K562 (cell line): ENCODE data around the gene DELE1. TPM values are rescaled to one million over a fixed set of nuclear protein-coding genes. Genes with fewer than 3 reads are reported as not detected.

Experiments used
- ARNT ChIP-seq, 2 experiments: fragments of 450-650 bp; IDR thresholded peaks; 2 replicates each; pipeline ENCODE4 v1.6.1; 2016; ENCODE audit warnings: mild to moderate bottlenecking in 1 of 2
- C11orf30 ChIP-seq: fragments of 450-650 bp; IDR thresholded peaks from 2 replicates; pipeline ENCODE4 v1.6.1; 2016; ENCODE audit warnings: low read depth, mild to moderate bottlenecking
- DNMT1 ChIP-seq: fragments of 450-650 bp; IDR thresholded peaks from 2 replicates; pipeline ENCODE4 v1.6.1; 2016; ENCODE audit warnings: antibody characterized with exemption, mild to moderate bottlenecking
- GATAD2A ChIP-seq: fragments of 450-650 bp; IDR thresholded peaks from 2 replicates; pipeline ENCODE4 v1.6.1; 2017
- GTF2F1 ChIP-seq: IDR thresholded peaks from 2 replicates; pipeline ENCODE4 v1.6.1; 2011; ENCODE audit warnings: low read depth, low read length, improper control_type of control experiment
- HMG20B ChIP-seq: fragments of 250-450 bp; sonication (Bioruptor Pico); IDR thresholded peaks from 2 replicates; pipeline ENCODE4 v1.5.0; 2021; ENCODE audit warnings: mild to moderate bottlenecking
- KDM1A ChIP-seq, 2 experiments: fragments of 450-650 bp; IDR thresholded peaks; 2 replicates each; pipeline ENCODE4 v1.6.1; 2016; ENCODE audit warnings: mild to moderate bottlenecking in 2 of 2
- KDM5B ChIP-seq: fragments of 200-600 bp; sonication (generic); IDR thresholded peaks from 2 replicates; pipeline ENCODE4 v1.6.1; 2012; ENCODE audit warnings: low read depth, mild to moderate bottlenecking, moderate library complexity, low read length, control low read depth, inconsistent platforms; ENCODE audit not compliant: insufficient replicate concordance
- KLF13 ChIP-seq: fragments of 450-650 bp; IDR thresholded peaks from 2 replicates; pipeline ENCODE4 v1.6.1; 2016; ENCODE audit warnings: missing genetic modification characterization, low read depth, mild to moderate bottlenecking, missing compliant biosample characterization, moderate library complexity, borderline replicate concordance
- RBFOX2 ChIP-seq: fragments of 200-400 bp; formaldehyde crosslinking; IDR thresholded peaks from 2 replicates; pipeline ENCODE4 v1.6.1; 2017; ENCODE audit warnings: low read depth, mild to moderate bottlenecking, low read length, moderate library complexity
- TAF9B ChIP-seq: fragments of 450-650 bp; IDR thresholded peaks from 2 replicates; pipeline ENCODE4 v1.6.1; 2018; ENCODE audit warnings: mild to moderate bottlenecking; ENCODE audit not compliant: partially characterized antibody
- TFAM ChIP-seq: fragments of 250-450 bp; sonication (Bioruptor Pico); conservative IDR thresholded peaks from 2 replicates; pipeline ENCODE4 v1.5.0; 2021; ENCODE audit warnings: mild to moderate bottlenecking, moderate library complexity
- ZC3H11A ChIP-seq: IDR thresholded peaks from 2 replicates; pipeline ENCODE4 v1.6.1; 2012; ENCODE audit warnings: low read depth, low read length, improper control_type of control experiment
- polyA plus RNA-seq, 8 experiments: library from polyadenylated mRNA; depleted of rRNA in 4 of 8; stranded (reverse) in 5 of 8; unstranded in 3 of 8; fragments of >200 nt; fragmentation: Nextera tagmentation in 2 of 8; fragmentation: Illumina TruSeq in 1 of 8; extraction: Ambion mirVana in 2 of 8; extraction: Trizol in 1 of 8; gene quantifications; 2 replicates each; pipeline versions ENCODE4 v1.2.1 to v1.2.3, GENCODE V29; 2011 to 2014; ENCODE audit warnings: inconsistent platforms in 1 of 8, missing spikeins in 1 of 8
- total RNA-seq, 7 experiments: library from RNA; depleted of rRNA in 6 of 7; stranded (reverse); fragments of >200 nt in 6 of 7; fragmentation: Illumina TruSeq in 2 of 7; extraction: Trizol in 2 of 7; gene quantifications; 2 replicates each; pipeline versions ENCODE4 v1.2.1 to v1.2.3, GENCODE V29; 2011 to 2021; ENCODE audit warnings: low replicate concordance in 1 of 7
- TF ChIP-seq, protein P1 (sequence below): sonication (generic); formaldehyde crosslinking; IDR thresholded peaks from 2 replicates; pipeline ENCODE4 v1.8.0; 2022; ENCODE audit warnings: mild to moderate bottlenecking, missing genetic modification reagents
- TF ChIP-seq, protein P2 (sequence below): fragments of 450-650 bp; conservative IDR thresholded peaks from 2 replicates; pipeline ENCODE4 v1.6.1; 2016; ENCODE audit warnings: missing genetic modification characterization, low read depth, mild to moderate bottlenecking, missing compliant biosample characterization, moderate library complexity
- TF ChIP-seq, protein P3 (sequence below): fragments of 250-450 bp; sonication (Bioruptor Pico); IDR thresholded peaks from 2 replicates; pipeline ENCODE4 v1.4.0; 2020; ENCODE audit warnings: mild to moderate bottlenecking, moderate library complexity, borderline replicate concordance
- TF ChIP-seq, protein P4 (sequence below): fragments of 250-450 bp; sonication (Bioruptor Pico); IDR thresholded peaks from 2 replicates; pipeline ENCODE4 v1.4.0; 2020
- TF ChIP-seq, protein P5 (sequence below): fragments of 450-650 bp; IDR thresholded peaks from 2 replicates; pipeline ENCODE4 v1.7.1; 2018; ENCODE audit warnings: mild to moderate bottlenecking, low read depth; ENCODE audit not compliant: partially characterized antibody

DELE1 gene
- total and polyA plus RNA-seq, 9 of the 15 experiments (the other 6 are each of a cell fraction or from before 2014, with no cell fraction given) = 16.6 to 74.4 (median 49.8) TPM

DNA sequence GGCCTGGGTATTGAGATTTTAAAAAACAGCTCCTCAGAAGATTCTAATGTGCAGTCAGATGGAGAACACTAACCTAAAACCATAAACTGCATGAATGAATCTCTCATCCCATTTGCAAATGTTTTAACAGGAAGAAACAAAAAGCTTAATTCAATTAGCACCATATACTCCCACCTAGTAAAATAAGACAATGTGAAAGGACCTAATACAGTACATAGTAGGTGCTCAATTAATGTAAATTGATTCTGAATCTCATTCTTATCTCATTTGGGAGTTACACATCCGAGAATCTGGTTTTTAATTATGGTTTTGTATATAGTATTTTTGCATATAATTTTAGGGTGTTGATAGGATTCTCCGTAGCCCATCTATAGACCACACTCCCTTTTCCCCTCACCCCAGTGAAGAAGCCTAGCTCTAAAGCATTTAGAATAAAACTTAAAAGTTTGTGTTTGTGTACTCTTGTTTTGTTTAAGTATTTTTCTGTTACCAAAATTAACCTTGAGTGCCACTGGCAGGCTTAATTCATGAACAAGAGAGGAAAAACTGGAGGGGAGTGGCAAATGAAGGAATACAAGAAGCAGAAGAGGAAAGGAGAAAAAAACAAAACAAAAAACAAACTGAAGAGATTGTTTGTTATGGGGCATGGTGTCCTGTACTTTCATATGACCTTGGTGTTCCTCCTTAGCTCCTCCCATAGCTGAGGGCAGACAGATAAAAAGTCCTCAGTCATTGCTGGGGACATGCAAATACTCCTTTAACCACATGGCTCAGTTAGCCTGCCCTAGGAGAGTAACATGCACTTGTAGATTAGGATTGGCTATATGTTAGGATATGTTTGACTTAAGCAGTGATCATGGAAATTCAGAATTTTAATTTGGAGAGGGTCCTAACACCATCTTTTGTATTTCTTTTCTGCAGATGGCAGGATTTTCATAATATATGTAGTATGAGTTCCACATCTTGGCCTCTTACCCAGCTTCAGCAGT is 46.4 kb downstream of the DELE1 start (continued):
- peak; percentile 44; the same call in 1 of the 2 replicates for TF ChIP-seq GTF2F1
- TF ChIP-seq, protein P1, sequence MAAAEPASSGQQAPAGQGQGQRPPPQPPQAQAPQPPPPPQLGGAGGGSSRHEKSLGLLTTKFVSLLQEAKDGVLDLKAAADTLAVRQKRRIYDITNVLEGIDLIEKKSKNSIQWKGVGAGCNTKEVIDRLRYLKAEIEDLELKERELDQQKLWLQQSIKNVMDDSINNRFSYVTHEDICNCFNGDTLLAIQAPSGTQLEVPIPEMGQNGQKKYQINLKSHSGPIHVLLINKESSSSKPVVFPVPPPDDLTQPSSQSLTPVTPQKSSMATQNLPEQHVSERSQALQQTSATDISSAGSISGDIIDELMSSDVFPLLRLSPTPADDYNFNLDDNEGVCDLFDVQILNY (CRISPR knock-in tag) = no peak
- no peak for TF ChIP-seq HMG20B (CRISPR knock-in tag)
- TF ChIP-seq ARNT (IDR thresholded peaks at IDR 0.05) = peak in 1 of 2 experiments; percentile 62; a peak in 1 of 4 replicates
- 0 out of 4 replicates have a peak, but pooled peaks of 1 of the 2 experiments have one; percentile 12 for TF ChIP-seq KDM1A (IDR thresholded peaks at IDR 0.05)
- TF ChIP-seq TAF9B = peak; percentile 27
- TF ChIP-seq GATAD2A = no peak
- TF ChIP-seq DNMT1 = 0 out of 2 replicates have a peak, but pooled peaks have one; percentile 17
- peak; percentile 46 for TF ChIP-seq KDM5B
- TF ChIP-seq, protein P2, sequence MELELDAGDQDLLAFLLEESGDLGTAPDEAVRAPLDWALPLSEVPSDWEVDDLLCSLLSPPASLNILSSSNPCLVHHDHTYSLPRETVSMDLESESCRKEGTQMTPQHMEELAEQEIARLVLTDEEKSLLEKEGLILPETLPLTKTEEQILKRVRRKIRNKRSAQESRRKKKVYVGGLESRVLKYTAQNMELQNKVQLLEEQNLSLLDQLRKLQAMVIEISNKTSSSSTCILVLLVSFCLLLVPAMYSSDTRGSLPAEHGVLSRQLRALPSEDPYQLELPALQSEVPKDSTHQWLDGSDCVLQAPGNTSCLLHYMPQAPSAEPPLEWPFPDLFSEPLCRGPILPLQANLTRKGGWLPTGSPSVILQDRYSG (tag) = peak; percentile 49; the same call in 1 of the 2 replicates
- no peak for TF ChIP-seq ZC3H11A
- TF ChIP-seq, protein P3, sequence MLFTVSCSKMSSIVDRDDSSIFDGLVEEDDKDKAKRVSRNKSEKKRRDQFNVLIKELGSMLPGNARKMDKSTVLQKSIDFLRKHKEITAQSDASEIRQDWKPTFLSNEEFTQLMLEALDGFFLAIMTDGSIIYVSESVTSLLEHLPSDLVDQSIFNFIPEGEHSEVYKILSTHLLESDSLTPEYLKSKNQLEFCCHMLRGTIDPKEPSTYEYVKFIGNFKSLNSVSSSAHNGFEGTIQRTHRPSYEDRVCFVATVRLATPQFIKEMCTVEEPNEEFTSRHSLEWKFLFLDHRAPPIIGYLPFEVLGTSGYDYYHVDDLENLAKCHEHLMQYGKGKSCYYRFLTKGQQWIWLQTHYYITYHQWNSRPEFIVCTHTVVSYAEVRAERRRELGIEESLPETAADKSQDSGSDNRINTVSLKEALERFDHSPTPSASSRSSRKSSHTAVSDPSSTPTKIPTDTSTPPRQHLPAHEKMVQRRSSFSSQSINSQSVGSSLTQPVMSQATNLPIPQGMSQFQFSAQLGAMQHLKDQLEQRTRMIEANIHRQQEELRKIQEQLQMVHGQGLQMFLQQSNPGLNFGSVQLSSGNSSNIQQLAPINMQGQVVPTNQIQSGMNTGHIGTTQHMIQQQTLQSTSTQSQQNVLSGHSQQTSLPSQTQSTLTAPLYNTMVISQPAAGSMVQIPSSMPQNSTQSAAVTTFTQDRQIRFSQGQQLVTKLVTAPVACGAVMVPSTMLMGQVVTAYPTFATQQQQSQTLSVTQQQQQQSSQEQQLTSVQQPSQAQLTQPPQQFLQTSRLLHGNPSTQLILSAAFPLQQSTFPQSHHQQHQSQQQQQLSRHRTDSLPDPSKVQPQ (CRISPR knock-in tag) = no peak
- TF ChIP-seq, protein P4, sequence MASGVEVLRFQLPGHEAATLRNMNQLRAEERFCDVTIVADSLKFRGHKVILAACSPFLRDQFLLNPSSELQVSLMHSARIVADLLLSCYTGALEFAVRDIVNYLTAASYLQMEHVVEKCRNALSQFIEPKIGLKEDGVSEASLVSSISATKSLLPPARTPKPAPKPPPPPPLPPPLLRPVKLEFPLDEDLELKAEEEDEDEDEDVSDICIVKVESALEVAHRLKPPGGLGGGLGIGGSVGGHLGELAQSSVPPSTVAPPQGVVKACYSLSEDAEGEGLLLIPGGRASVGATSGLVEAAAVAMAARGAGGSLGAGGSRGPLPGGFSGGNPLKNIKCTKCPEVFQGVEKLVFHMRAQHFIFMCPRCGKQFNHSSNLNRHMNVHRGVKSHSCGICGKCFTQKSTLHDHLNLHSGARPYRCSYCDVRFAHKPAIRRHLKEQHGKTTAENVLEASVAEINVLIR = no peak
- TF ChIP-seq RBFOX2 = no peak
- TF ChIP-seq TFAM (CRISPR knock-in tag) = no peak
- no peak for TF ChIP-seq KLF13 (tag)
- TF ChIP-seq C11orf30 = peak; percentile 75
- TF ChIP-seq, protein P5, sequence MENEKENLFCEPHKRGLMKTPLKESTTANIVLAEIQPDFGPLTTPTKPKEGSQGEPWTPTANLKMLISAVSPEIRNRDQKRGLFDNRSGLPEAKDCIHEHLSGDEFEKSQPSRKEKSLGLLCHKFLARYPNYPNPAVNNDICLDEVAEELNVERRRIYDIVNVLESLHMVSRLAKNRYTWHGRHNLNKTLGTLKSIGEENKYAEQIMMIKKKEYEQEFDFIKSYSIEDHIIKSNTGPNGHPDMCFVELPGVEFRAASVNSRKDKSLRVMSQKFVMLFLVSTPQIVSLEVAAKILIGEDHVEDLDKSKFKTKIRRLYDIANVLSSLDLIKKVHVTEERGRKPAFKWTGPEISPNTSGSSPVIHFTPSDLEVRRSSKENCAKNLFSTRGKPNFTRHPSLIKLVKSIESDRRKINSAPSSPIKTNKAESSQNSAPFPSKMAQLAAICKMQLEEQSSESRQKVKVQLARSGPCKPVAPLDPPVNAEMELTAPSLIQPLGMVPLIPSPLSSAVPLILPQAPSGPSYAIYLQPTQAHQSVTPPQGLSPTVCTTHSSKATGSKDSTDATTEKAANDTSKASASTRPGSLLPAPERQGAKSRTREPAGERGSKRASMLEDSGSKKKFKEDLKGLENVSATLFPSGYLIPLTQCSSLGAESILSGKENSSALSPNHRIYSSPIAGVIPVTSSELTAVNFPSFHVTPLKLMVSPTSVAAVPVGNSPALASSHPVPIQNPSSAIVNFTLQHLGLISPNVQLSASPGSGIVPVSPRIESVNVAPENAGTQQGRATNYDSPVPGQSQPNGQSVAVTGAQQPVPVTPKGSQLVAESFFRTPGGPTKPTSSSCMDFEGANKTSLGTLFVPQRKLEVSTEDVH = peak; percentile 25
